DOHH2 (cell line): ENCODE measurements around the gene KIAA1549.

Experiments used
- EZH2phosphoT487 ChIP-seq: fragments of 200-600 bp; sonication (generic); IDR thresholded peaks from 2 replicates; pipeline ENCODE4 v1.6.1; 2017; ENCODE audit warnings: borderline replicate concordance, mild to moderate bottlenecking, antibody characterized with exemption, low read length, moderate library complexity, mixed read lengths
- TF ChIP-seq, protein P1 (sequence below): fragments of 200-600 bp; sonication (generic); IDR thresholded peaks from one replicate; pipeline ENCODE4 v1.5.1; 2014; ENCODE audit warnings: antibody characterized with exemption, mild to moderate bottlenecking, low read depth, low read length; ENCODE audit not compliant: poor library complexity, severe bottlenecking

DNA sequence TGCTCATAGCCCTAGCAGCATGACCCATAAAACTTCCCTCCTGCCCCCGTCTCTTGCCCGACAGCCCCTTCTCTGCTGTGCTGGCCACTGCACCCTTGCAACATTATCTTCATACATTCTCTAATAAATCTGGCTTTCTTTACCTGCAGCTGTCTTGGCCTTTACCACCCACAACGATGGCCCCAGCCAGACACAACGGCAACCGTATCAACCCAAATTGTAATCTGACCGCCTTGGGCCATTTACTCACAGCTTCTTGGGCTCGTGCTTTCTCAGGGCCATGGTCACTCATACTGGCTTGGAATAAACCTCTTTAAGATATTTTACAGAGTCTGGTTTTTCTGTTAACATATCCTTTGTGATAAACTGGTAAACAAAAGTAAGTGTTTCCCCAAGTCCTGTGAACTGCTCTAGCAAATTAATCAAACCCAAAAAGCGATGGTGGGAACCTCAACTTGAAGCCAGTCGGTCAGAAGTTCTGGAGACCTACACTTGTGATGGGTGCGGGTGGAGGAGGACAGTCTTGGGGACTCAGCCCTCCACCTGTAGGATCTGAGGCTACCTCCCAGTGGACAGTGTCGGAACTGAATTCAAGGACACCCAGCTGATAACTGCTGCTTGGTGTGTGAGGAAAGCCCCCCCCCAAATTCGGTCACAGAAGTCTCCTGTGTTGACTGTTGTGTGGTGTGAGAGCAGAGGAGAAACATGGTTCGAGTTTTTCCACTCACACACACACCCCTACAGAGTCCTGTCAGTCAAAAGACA is 95.6 kb downstream of the KIAA1549 start:
- TF ChIP-seq, protein P1, sequence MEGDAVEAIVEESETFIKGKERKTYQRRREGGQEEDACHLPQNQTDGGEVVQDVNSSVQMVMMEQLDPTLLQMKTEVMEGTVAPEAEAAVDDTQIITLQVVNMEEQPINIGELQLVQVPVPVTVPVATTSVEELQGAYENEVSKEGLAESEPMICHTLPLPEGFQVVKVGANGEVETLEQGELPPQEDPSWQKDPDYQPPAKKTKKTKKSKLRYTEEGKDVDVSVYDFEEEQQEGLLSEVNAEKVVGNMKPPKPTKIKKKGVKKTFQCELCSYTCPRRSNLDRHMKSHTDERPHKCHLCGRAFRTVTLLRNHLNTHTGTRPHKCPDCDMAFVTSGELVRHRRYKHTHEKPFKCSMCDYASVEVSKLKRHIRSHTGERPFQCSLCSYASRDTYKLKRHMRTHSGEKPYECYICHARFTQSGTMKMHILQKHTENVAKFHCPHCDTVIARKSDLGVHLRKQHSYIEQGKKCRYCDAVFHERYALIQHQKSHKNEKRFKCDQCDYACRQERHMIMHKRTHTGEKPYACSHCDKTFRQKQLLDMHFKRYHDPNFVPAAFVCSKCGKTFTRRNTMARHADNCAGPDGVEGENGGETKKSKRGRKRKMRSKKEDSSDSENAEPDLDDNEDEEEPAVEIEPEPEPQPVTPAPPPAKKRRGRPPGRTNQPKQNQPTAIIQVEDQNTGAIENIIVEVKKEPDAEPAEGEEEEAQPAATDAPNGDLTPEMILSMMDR = no peak
- no peak for TF ChIP-seq EZH2phosphoT487
